ENCODE results near the gene MLANA.

MLANA gene

DNA sequence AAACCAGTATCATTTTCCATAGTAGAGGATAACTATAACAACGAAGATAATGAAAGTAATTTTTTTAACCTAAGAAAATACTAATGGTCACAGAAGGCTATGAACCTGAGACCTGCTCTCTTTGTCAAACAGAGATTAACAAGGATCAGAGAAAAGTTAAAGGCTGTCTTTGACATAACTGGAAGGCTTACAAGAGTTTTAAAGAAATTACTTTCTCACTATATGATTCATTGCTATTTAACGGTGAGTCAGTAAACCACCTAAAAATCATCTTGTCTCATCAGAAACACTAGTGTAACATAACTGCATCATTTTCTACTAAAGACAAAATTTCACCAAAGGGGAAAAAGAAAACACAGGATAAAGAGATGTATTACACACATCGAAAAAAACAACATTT, 19.3 kb downstream of the MLANA start:
- DNase-seq, result no peak

DNA sequence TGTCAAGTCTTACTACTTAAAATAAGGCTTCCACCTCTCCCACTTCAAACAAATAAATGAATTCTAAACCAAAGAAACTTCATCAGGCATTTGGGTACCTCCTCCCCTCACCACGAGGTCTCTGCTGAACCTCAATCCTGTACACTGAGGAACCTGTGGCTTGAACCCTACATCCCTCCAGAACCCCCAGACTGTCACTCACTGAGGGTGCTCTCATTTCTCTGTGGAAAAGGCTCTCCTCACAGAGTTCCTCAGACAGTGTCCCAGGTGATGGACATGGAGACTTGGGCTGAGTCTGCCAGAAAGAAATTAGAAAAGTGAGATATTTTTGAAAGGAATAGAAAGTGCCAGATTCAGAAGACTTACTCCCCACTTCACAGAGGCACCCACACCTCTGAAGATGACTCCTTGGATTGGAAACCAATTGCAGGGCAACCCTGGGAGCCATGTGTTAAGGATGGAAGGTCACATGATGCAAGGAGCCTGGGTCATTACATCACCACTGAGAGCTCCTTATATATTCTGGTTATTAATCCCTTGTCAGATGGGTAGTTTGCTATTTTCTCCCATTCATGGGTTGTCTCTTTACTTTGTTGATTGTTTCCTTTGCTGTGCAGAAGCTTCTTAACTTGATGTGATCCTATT, 19.8 kb downstream of the MLANA start:
- no peak for DNase-seq

DNA sequence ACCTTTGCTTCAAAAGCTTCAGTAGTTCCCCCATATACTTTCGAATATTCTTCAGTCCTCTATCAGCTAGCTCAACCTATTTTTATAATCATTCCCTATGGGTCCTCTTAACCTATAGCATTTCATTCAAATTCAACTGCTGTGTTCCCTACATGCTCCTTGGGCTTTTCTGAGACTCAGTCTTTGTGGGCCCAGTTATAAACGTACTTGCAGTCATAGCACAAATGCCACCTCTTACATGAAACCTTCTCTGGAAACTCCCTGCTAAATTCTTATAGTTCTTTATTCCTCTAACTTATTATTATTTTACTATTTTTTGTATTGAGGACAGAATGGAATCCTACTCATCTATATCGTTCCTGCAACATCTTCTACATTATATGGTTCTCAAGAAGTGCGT, 24.7 kb downstream of the MLANA start:
- no peak for DNase-seq

DNA sequence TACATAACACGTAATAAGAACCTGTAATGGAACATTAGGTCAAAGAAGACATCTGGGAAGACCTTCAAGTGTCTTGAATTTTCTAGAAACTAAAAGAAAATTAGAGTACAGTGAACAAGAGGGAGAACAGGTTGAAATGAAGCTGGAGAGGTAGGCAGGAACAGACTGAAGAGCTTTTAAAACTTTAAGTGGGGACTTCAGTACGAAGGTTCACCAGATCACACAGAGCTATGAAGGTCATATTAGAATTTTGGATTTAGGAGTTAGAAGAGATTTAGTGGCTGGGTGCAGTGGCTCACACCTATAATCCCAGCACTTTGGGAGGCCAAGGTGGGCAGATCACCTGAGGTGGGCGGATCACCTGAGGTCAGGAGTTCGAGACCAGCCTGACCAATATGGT, 26.6 kb downstream of the MLANA start:
- no peak for DNase-seq

- no peak for DNase-seq
Measured at GRCh38 chr9:5917888-5918287, 27.2 kb downstream of the MLANA start.

DNA sequence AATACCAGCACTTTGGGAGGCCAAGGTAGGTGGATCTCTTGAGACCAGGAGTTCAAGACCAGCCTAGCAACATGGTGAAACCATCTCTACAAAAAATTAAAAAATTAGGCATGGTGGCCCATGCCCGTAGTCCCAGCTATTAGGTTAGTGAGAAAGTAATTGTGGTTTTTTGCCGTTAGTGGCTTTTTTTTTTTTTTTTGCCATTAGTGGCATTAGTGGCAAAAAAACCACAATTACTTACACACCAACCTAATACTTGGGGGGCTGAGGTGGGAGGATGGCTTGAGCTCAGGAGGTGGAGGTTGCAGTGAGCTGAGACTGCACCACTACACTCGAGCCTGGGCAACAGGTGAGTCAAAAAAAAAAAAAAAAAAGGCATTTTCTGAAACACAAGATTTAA, 27.8 kb downstream of the MLANA start:
- DNase-seq, result no peak

DNA sequence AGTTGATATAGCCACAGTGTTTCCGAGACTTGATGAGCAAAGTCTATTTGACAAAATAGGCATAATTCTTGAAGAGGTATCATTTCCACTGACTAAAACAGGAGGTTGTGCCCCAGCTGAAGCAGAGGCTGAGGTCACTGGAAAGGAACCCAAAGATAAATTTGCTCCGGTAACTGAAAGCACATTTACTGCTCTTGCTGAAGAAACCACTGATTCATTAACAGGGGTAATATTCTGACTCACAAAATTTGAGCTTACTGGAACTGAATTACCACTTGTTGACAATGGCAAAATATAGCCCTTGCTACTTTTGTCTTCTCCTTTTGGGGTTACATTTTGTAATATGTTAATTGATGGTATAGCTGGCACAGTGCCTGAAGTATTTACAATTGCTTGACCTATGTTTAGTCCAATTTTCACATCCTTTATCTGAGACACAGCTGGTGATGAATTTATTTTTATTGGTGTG, 30.2 kb downstream of the MLANA start:
- no peak for DNase-seq

DNA sequence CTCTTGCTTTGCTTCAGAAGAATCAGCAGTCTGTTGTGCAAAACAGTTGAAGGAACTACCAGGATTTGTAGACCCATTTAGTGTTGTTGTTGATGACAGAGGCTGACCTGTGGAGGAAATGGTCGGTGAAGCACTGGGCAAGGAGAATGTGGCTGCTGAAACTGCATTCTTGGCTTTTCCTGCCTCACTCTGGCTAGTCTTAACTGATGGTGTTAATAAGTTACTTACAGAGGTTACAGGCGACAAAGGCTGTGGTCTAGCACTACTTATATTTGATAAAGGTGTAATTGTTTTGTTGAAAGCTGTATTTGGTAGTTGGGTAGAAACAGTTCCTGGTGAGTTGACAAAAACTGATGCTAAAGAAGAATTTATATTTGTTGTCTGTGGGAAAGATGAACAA, 31.5 kb downstream of the MLANA start:
- no peak for DNase-seq

GRCh38 chr9:5931657-5932056, 41.0 kb downstream of the MLANA start:
- DNase-seq, result no peak

DNA sequence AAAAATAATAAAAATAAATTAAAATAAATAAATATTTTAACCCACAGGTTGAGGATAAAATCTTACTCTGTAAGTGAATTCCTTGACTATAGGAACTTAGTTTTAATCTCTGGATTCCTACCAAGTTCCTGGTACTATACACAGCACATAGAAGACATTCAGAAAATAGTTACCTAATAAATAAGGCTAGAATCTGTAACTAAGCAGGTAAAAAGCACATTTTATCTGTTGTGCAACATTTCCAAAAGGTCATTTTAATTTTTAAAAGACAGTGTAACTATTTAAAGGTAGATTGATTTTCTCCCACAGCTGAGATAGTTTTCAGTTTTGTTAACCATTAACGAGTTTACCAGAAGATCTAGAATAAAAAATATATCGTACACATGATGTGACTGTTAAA, 47.8 kb downstream of the MLANA start:
- DNase-seq, result no peak

DNA sequence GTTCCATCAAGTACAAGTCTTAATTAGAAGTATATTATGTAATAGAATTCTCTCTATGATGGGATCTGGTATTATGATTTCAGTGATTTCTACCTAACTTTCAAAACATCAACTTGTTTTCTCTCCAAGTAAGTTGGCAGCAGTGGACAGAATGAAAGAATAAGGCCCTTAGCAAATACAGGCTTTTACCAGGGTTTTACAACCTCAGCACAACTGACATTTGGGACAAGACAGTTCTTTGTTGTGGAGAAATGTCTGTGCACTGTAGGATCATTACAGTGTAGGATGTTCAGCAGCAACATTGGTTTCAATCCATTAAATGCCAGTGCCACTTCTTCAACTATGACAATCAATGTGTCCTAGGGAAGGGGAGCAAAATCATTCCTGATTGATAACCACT, 48.8 kb downstream of the MLANA start:
- DNase-seq, result no peak

DNA sequence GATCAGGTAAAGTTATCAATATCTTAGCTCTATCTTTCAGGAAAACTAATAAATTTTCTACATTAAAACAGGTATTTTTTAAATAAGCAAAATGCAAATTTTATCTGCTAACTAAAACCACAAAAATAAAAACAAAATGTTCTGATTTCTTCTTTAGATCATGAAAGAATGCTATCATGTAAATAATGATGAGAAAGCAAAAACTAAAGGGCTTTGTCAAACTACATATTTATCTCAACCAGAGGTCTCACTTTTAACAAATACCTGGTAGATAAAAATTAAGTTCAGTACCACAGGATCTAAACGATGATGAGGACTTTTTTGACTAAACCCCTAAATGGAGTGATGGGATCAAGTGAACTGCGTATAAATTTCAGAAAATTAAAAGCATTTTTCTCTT, 50.5 kb downstream of the MLANA start:
- DNase-seq, result no peak

DNA sequence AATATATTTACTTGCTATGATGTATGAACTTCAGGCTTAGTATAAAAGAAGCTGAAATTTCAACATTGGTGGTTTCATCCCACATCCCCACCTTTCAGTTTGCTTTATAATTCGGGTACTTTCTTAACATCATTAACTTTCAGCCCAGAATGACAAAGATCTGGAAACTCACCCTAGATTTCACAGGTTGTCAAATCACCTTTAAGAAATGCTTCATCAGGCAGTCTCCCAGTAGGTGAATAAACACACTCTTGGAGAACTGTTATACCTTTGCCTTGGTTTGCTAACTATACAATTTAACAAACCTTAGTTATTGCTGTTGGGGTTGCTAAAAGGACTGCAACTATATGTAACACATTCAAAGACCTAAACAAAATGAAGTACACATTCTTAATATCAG, 54.4 kb downstream of the MLANA start:
- DNase-seq, result no peak

- no peak for DNase-seq
Measured at GRCh38 chr9:5947912-5948311, 57.2 kb downstream of the MLANA start.

DNA sequence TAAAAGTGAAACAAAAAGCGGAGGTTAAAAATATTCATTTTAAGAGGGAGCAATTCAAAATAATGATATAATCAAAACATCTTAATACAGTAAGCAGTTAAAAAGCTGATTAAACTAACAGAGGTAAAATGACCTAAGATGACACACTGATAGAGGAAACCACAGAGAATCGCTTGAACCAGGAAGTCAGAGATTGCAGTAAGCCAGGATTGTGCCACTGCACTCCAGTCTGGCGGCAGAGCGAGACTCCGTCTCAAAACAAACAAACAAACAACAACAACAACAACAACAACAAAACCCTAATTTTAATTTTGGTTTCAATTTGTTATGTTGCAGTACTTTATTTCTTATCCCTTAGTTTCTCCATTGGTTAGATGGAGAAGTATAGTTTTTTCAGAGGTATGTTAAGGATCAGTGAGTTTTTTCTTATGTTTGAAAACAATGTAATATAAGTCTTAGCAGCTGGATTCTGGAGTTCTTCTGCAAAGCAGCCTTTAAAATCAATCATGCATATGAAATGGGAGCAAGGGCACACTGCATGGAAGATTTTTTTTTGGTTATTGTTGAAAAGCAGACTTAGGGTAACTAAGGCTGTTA, 58.5 kb downstream of the MLANA start:
- no peak for DNase-seq

GRCh38 chr9:5950261-5950660, 59.6 kb downstream of the MLANA start:
- DNase-seq, result no peak

- no peak for DNase-seq
Measured at GRCh38 chr9:5951686-5952211, 61.1 kb downstream of the MLANA start.

DNA sequence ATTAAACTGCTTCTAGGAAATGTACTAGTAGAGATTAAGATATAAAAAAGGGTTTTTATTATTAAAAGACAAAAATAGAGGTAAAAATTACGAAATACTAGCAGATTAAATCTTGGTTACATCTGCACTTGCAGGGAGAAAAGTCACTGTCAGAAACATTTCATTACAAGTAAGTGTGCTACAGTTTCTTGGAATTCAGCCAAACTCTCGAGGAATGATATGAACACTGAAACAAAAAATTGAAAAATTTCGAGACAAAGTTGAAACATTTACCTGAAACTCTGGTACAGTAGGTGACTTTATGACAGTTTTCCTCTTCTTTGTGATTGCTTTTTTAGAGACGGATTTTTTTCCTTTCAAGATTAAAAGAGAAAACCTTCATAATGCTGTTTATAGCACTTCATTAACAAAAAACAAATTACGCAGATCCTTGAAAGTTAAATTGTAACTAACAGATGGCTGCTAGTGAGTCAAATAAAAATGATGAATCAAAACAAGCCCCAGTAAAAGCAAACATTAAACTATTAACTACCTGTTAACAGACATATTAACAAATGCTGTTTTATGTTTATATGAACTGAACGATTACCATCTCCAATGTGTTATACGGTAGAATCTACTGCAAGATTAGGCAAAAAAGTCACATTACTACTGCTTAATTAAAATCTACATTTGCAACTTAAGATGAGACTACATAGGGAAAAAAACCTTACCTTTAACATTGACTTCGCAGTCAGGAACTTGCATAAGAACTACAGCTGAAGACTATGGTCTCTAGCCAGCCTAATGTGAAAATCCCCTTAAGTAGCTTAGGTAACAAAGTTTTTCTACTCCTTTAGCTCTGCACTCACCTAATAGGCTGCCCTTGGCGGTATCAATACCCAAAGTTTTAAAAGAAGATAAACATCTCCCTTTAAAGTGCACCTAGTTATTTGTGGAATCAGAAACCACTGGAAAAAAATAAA, 63.3 kb downstream of the MLANA start:
- DNase-seq, result no peak

DNA sequence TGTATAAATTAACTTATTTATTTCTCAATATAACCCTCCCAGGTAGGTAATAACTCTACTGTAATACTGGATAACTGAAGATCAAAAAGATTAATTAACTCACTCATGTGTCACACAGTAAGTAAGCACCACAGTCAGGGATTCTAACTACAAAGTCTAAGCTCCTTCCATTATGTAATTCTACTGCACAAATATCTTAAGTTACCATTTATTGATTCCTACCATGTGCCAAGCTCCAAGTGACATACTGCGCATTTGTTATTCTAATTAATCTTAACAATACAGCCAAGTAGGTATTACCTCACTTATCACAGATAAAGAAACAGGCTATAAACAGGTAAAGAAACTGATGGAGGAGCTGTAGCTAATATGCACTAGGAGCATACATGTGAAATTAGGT, 66.5 kb downstream of the MLANA start:
- no peak for DNase-seq

- DNase-seq, result no peak
Measured at GRCh38 chr9:5958273-5958672, 67.6 kb downstream of the MLANA start.

Measured in retina (tissue), 1 donor.